Measurements from ENCODE around the gene TOMM6. TPM values are rescaled to one million over a fixed set of nuclear protein-coding genes. Genes with fewer than 3 reads are reported as not detected.
"Not testable (repeated sequence)": the region's sequence is repeated elsewhere in the genome, so short reads cannot be mapped to it uniquely, and the experiment has no call there.

The TOMM6 gene
- total RNA-seq, 1 donor from 2014 or later: 123 TPM

GRCh38 chr6:41763470-41763869 lies 24.0 kb upstream of the TOMM6 start:
- DNase-seq (ENCODE audit: low spot score): no peak

- not testable (repeated sequence) for DNase-seq (ENCODE audit: low spot score)
These were observed 21.3 kb upstream of the TOMM6 start for GRCh38 chr6:41766043-41766664.

GRCh38 chr6:41767112-41767833 lies 20.2 kb upstream of the TOMM6 start:
- DNase-seq (ENCODE audit: low spot score): peak; percentile 55

- DNase-seq (ENCODE audit: low spot score): no peak
These were observed 18.8 kb upstream of the TOMM6 start for GRCh38 chr6:41768545-41769308.

GRCh38 chr6:41769376-41769775 lies 18.1 kb upstream of the TOMM6 start:
- no peak for DNase-seq (ENCODE audit: low spot score)

GRCh38 chr6:41770381-41771057 lies 17.0 kb upstream of the TOMM6 start:
- no peak for DNase-seq (ENCODE audit: low spot score)

GRCh38 chr6:41771058-41771983 lies 16.2 kb upstream of the TOMM6 start:
- DNase-seq (ENCODE audit: low spot score): no peak

GRCh38 chr6:41774841-41775240 lies 12.7 kb upstream of the TOMM6 start:
- DNase-seq (ENCODE audit: low spot score): no peak

- DNase-seq (ENCODE audit: low spot score): no peak
These were observed 12.1 kb upstream of the TOMM6 start for GRCh38 chr6:41775293-41775882.

- DNase-seq (ENCODE audit: low spot score): no peak
These were observed 9.8 kb upstream of the TOMM6 start for GRCh38 chr6:41777551-41778285.

- DNase-seq (ENCODE audit: low spot score): no peak
These were observed 8.6 kb upstream of the TOMM6 start for GRCh38 chr6:41778895-41779294.

- DNase-seq (ENCODE audit: low spot score): no peak
These were observed 8.2 kb upstream of the TOMM6 start for GRCh38 chr6:41779336-41779735.

GRCh38 chr6:41779788-41780550 lies 7.5 kb upstream of the TOMM6 start, which contains the start of gene FRS3:
Gene FRS3, minus strand, starts transcription at chr6:41779900. Its CDS starts 2,913 bp downstream, at chr6:41776987.
- DNase-seq (ENCODE audit: low spot score): peak; percentile 97

- peak; percentile 76 for DNase-seq (ENCODE audit: low spot score)
These were observed 6.7 kb upstream of the TOMM6 start, which contains the start of gene PRICKLE4 for GRCh38 chr6:41780551-41781365. Gene PRICKLE4, plus strand, starts transcription at chr6:41780782. Its CDS starts 2,692 bp downstream, at chr6:41783474.

- peak; percentile 26 for DNase-seq (ENCODE audit: low spot score)
These were observed 6.1 kb upstream of the TOMM6 start for GRCh38 chr6:41781366-41781730.

- no peak for DNase-seq (ENCODE audit: low spot score)
These were observed 4.3 kb upstream of the TOMM6 start for GRCh38 chr6:41783106-41783780.

- DNase-seq (ENCODE audit: low spot score): peak; percentile 69
These were observed 2.8 kb upstream of the TOMM6 start for GRCh38 chr6:41784581-41785171.
